Transverse colon (tissue), 4 donors: ENCODE data around the gene ARFGEF2. TPM values are rescaled to one million over a fixed set of nuclear protein-coding genes. Genes with fewer than 3 reads are reported as not detected.
"Not testable (repeated sequence)": the region's sequence is repeated elsewhere in the genome, so short reads cannot be mapped to it uniquely, and the experiment has no call there.

Experiments used
- DNase-seq: peaks from one replicate; pipeline ENCODE4 v3.0.0-alpha.2; 2019
- H3K27ac ChIP-seq, 4 donors: fragments of 200-600 bp; sonication (generic); 2 replicates each; pipeline ENCODE4 v1.5.1; 2016 to 2018; ENCODE audit warnings: inconsistent platforms in 4 of 4
- H3K27me3 ChIP-seq: fragments of 200-600 bp; sonication (generic); 2 replicates; pipeline ENCODE4 v1.5.1; 2017; ENCODE audit warnings: inconsistent platforms
- H3K36me3 ChIP-seq, 4 donors: fragments of 200-600 bp; sonication (generic); 2 replicates each; pipeline ENCODE4 v1.5.1; 2017 to 2019; ENCODE audit warnings: inconsistent platforms in 4 of 4
- H3K4me1 ChIP-seq, 4 donors: fragments of 200-600 bp; sonication (generic); 2 replicates each; pipeline ENCODE4 v1.5.1; 2017 to 2020; ENCODE audit warnings: inconsistent platforms in 4 of 4
- H3K4me3 ChIP-seq, 4 donors: fragments of 200-600 bp; sonication (generic); 1 replicate in 1 of 4; 2 replicates in 3 of 4; pipeline versions ENCODE4 v1.5.1 to v1.6.1; 2017 to 2019; ENCODE audit warnings: inconsistent platforms in 4 of 4
- H3K9me3 ChIP-seq, 2 donors: fragments of 200-600 bp; sonication (generic); 2 replicates each; pipeline ENCODE4 v1.5.1; 2017 to 2019; ENCODE audit warnings: inconsistent platforms in 2 of 2
- CTCF ChIP-seq, 5 experiments: fragments of 200-600 bp in 3 of 5; fragments of 450-650 bp in 2 of 5; sonication (generic) in 3 of 5; IDR thresholded peaks; 1 replicate in 2 of 5; 2 replicates in 3 of 5; pipeline ENCODE4 v1.5.1; 2016 to 2017; ENCODE audit warnings: antibody characterized with exemption in 5 of 5, inconsistent platforms in 3 of 5, mild to moderate bottlenecking in 2 of 5, moderate library complexity in 1 of 5
- EP300 ChIP-seq: sonication (generic); formaldehyde crosslinking; IDR thresholded peaks from one replicate; pipeline ENCODE4 v1.6.1; 2017; ENCODE audit warnings: antibody characterized with exemption, low read depth
- POLR2A ChIP-seq: fragments of 450-650 bp; IDR thresholded peaks from one replicate; pipeline ENCODE4 v1.6.1; 2016; ENCODE audit warnings: antibody characterized with exemption, mild to moderate bottlenecking, moderate library complexity
- POLR2AphosphoS5 ChIP-seq, 3 donors: sonication (generic); formaldehyde crosslinking; IDR thresholded peaks; one replicate each; pipeline ENCODE4 v1.6.1; 2016; ENCODE audit warnings: antibody characterized with exemption in 3 of 3
- WGBS, 2 donors: methylation state at CpG; one replicate each; pipeline ENCODE4 v1.1.5; 2018; ENCODE audit warnings: low coverage in 1 of 2; 5-methylcytosine and 5-hydroxymethylcytosine counted together
- in situ Hi-C, 4 donors: fragments of 200-750 bp; cut with MboI; loops; one replicate each; pipeline versions ENCODE4 v1.15.0 to v1.15.1; 2017; ENCODE audit warnings: low sequenced_read_pairs in 3 of 4, low pct_ligation_motif_present in 1 of 4, low pct_unique_long_range_greater_than_20kb in 1 of 4
- intact Hi-C: fragments of 100-400 bp; cut with DNase I; formaldehyde crosslinking; loops from one replicate; pipeline ENCODE4 v1.15.1; 2023; ENCODE audit warnings: low total_unique reads
- total RNA-seq, 4 donors: library from RNA; depleted of rRNA; stranded (reverse); fragments of >200 nt; gene quantifications; one replicate each; pipeline ENCODE4 v1.1.0, GENCODE V29; 2016

Gene ARFGEF2
- total RNA-seq, 4 donors from 2014 or later = 52.5 to 69.5 (median 68.5) TPM

DNA sequence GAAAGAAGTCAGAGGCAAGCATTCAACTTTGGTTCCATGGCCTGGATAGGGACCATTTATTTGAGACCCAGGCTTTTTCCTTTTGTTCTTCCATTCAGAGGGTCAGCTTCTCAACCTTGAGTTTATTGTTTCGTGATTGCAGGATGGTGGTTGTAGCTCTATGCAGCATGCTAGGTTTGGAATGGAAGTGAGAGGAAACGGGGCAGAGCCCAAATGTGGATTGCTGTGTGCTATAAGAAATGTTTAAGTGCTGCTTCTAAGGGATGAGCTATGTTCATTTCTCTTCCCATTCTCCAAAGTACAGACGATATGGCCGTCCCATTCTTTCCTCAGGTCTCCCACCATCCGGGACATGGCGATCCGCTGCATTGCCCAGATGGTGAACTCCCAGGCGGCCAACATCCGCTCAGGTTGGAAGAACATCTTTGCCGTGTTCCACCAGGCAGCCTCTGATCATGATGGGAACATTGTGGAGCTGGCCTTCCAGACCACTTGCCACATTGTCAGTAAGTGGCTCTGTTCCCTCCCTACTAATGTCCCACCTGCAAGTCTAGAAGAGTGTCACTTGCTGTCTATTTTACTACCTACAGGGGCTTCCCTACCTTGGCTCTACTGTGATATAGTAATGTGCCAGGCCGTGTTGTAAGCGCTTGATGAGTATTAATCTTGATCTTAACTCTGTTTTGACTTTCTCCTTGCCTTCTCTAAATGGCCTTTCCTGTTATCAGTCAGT, 88.6 kb downstream of the ARFGEF2 start:
- no peaks in the 10 kb centered on the region for H3K9me3 ChIP-seq
- in situ Hi-C loops (no loop called here), intact Hi-C loops (no loop called here)
- TF ChIP-seq POLR2A (no peak), POLR2AphosphoS5 (IDR thresholded peaks at IDR 0.05) (no peak), CTCF (IDR thresholded peaks at IDR 0.05) (no peak), EP300 (no peak)
- no peaks in the 10 kb centered on the region for H3K4me1 ChIP-seq
- WGBS, 2 donors = 93 to 95% methylated on average over 4 to 12 of the region's 12 CpGs
- no peaks in the 10 kb centered on the region for H3K27me3 ChIP-seq
- DNase-seq = no peak
- no peak overlapping the region for H3K4me3 ChIP-seq
- H3K36me3 ChIP-seq = peaks cover 0 to 73% (median 35%) of the 10 kb centered on the region in 4 donors
- H3K27ac ChIP-seq = no peak overlapping the region

DNA sequence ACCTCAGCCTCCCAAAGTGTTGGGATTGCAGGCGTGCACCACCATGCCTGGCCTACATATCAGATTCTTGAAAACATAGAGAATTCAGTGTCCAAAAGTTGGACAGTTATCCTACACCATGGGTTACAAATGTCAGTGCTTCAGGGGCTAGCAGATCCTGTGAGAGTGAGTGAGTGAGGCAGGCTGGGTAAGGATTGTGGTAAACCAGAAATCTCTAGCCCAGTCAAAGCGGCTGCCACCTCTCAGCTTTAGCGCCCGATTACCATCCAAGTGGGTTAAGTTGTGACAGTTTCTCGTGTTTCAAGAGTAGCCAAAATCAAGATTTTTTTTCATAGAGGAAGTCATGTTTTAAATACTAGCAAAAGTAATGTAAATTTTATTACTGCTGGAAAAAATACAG, 102.7 kb downstream of the ARFGEF2 start:
- Histone ChIP-seq H3K27me3 (no peaks in the 10 kb centered on the region), H3K36me3 (peaks cover 0 to 74% (median 38%) of the 10 kb centered on the region in 4 donors), H3K4me1 (no peaks in the 10 kb centered on the region), H3K4me3 (no peak overlapping the region), H3K9me3 (no peaks in the 10 kb centered on the region), H3K27ac (no peak overlapping the region)
- intact Hi-C loops = no loop called here
- DNase-seq = no peak
- in situ Hi-C loops = no loop called here
- 92 to 100% methylated on average over 1 to 5 of the region's 5 CpGs for WGBS, 2 donors
- TF ChIP-seq POLR2AphosphoS5 (IDR thresholded peaks at IDR 0.05) = no peak
- no peak for TF ChIP-seq POLR2A
- TF ChIP-seq EP300 = no peak
- TF ChIP-seq CTCF (IDR thresholded peaks at IDR 0.05) = no peak

GRCh38 chr20:49028177-49028576, 106.7 kb downstream of the ARFGEF2 start:
- peaks cover 0 to 76% (median 39%) of the 10 kb centered on the region in 4 donors for H3K36me3 ChIP-seq
- H3K9me3 ChIP-seq, DNase-seq, intact Hi-C loops, H3K4me1 ChIP-seq, H3K27me3 ChIP-seq, H3K4me3 ChIP-seq, H3K27ac ChIP-seq: not testable (repeated sequence)
- WGBS, 2 donors = 82 to 97% methylated on average over 2 of the region's 2 CpGs
- in situ Hi-C loops = loop anchor here in 1 of 4 donors (25.0 kb wide), 1 partner anchor 109 kb away; no protein-coding TSS in a partner anchor

DNA sequence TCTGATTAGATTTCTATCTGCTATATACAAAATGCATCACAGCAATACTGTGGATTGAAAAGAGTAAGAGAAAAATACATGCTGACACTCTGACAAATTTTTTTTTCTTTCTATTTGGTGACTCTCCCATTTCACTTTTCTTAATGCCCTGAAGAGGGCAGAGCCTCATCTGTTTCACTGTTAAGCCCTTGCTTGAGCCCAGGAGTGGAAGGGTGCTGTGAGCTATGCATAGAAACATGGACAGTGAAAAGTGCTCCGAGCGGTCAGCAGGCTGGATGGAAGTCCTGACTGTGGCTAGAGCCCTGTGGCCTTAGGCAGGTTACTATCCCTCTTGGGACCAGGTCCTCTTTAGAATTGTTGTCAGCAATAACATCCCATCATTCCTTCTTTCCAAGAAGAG, 107.2 kb downstream of the ARFGEF2 start:
- in situ Hi-C loops (loop anchor here in 1 of 4 donors (25.0 kb wide), 1 partner anchor 109 kb away; no protein-coding TSS in a partner anchor), intact Hi-C loops (no loop called here)
- 94% methylated on average over 2 of the region's 2 CpGs; no CpG with 5 or more reads in 1 of the 2 donors for WGBS, 2 donors
- Histone ChIP-seq H3K4me1 (no peaks in the 10 kb centered on the region), H3K9me3 (no peaks in the 10 kb centered on the region), H3K27me3 (no peaks in the 10 kb centered on the region), H3K27ac (no peak overlapping the region), H3K4me3 (no peak overlapping the region), H3K36me3 (peaks cover 0 to 79% (median 38%) of the 10 kb centered on the region in 4 donors)
- no peak for TF ChIP-seq POLR2AphosphoS5 (IDR thresholded peaks at IDR 0.05)
- TF ChIP-seq CTCF (IDR thresholded peaks at IDR 0.05) = peak in 1 of 5 experiments; percentile 5
- no peak for TF ChIP-seq EP300
- no peak for TF ChIP-seq POLR2A
- no peak for DNase-seq
